ENCODE measurements around the gene ITGAL. TPM values are rescaled to one million over a fixed set of nuclear protein-coding genes. Genes with fewer than 3 reads are reported as not detected.
A peak's percentile ranks its signal among the peaks of the same experiment; 100 is the strongest.

ITGAL gene
- total RNA-seq, 6 experiments from 2014 or later, result not detected

- TF ChIP-seq CTCF (IDR thresholded peaks at IDR 0.05), result no peak
- DNase-seq, result no peak
- peaks cover 17% of the 10 kb centered on the region for H3K4me1 Mint-ChIP-seq (ENCODE audit: low read depth)
- H3K36me3 Mint-ChIP-seq (ENCODE audit: low read depth), result peaks cover 11% of the 10 kb centered on the region
- H3K27me3 Mint-ChIP-seq (ENCODE audit: insufficient read depth), result no peaks in the 10 kb centered on the region; the same call in 1 of the 2 replicates
- H3K9me3 Mint-ChIP-seq, result no peaks in the 10 kb centered on the region
- H3K27ac Mint-ChIP-seq, result no peak overlapping the region
- H3K4me3 Mint-ChIP-seq, result no peak overlapping the region
Observed at GRCh38 chr16:30553393-30553899, 80.9 kb downstream of the ITGAL start.

- no peak for DNase-seq
- Mint-ChIP-seq H3K4me3 (no peak overlapping the region), H3K4me1 (ENCODE audit: low read depth) (peaks cover 17% of the 10 kb centered on the region), H3K36me3 (ENCODE audit: low read depth) (peaks cover 11% of the 10 kb centered on the region), H3K27me3 (ENCODE audit: insufficient read depth) (no peaks in the 10 kb centered on the region; the same call in 1 of the 2 replicates), H3K9me3 (no peaks in the 10 kb centered on the region), H3K27ac (no peak overlapping the region)
- TF ChIP-seq CTCF (IDR thresholded peaks at IDR 0.05), result no peak
Observed at GRCh38 chr16:30554557-30555314, 82.2 kb downstream of the ITGAL start.

GRCh38 chr16:30555315-30556124 is 83.0 kb downstream of the ITGAL start:
- H3K36me3 Mint-ChIP-seq (ENCODE audit: low read depth), result peaks cover 11% of the 10 kb centered on the region
- 0 out of 2 replicates have a peak overlapping the region, but pooled peaks have one; percentile 40 for H3K27ac Mint-ChIP-seq
- TF ChIP-seq CTCF (IDR thresholded peaks at IDR 0.05), result no peak
- H3K4me1 Mint-ChIP-seq (ENCODE audit: low read depth), result peaks cover 17% of the 10 kb centered on the region
- DNase-seq, result no peak
- no peak overlapping the region for H3K4me3 Mint-ChIP-seq
- no peaks in the 10 kb centered on the region; the same call in 1 of the 2 replicates for H3K27me3 Mint-ChIP-seq (ENCODE audit: insufficient read depth)
- H3K9me3 Mint-ChIP-seq, result no peaks in the 10 kb centered on the region

- TF ChIP-seq CTCF (IDR thresholded peaks at IDR 0.05), result no peak
- peaks cover 17% of the 10 kb centered on the region for H3K4me1 Mint-ChIP-seq (ENCODE audit: low read depth)
- DNase-seq, result no peak
- H3K9me3 Mint-ChIP-seq, result no peaks in the 10 kb centered on the region
- H3K27ac Mint-ChIP-seq, result peak overlapping the region; percentile 40; the same call in 1 of the 2 replicates
- peaks cover 11% of the 10 kb centered on the region for H3K36me3 Mint-ChIP-seq (ENCODE audit: low read depth)
- peak overlapping the region; percentile 58 for H3K4me3 Mint-ChIP-seq
- no peaks in the 10 kb centered on the region; the same call in 1 of the 2 replicates for H3K27me3 Mint-ChIP-seq (ENCODE audit: insufficient read depth)
Observed at GRCh38 chr16:30556125-30556473, 83.6 kb downstream of the ITGAL start.

GRCh38 chr16:30557707-30557956 is 85.1 kb downstream of the ITGAL start:
- TF ChIP-seq CTCF (IDR thresholded peaks at IDR 0.05), result no peak; the same call in 1 of the 2 replicates
- Mint-ChIP-seq H3K27me3 (ENCODE audit: insufficient read depth) (no peaks in the 10 kb centered on the region; the same call in none of the 2 replicates), H3K4me1 (ENCODE audit: low read depth) (peaks cover 17% of the 10 kb centered on the region), H3K9me3 (no peaks in the 10 kb centered on the region), H3K4me3 (peak overlapping the region; percentile 90), H3K36me3 (ENCODE audit: low read depth) (peaks cover 11% of the 10 kb centered on the region), H3K27ac (peak overlapping the region; percentile 84)
- DNase-seq, result no peak
